ENCODE data around the gene PLXNC1.

PLXNC1 gene

DNA sequence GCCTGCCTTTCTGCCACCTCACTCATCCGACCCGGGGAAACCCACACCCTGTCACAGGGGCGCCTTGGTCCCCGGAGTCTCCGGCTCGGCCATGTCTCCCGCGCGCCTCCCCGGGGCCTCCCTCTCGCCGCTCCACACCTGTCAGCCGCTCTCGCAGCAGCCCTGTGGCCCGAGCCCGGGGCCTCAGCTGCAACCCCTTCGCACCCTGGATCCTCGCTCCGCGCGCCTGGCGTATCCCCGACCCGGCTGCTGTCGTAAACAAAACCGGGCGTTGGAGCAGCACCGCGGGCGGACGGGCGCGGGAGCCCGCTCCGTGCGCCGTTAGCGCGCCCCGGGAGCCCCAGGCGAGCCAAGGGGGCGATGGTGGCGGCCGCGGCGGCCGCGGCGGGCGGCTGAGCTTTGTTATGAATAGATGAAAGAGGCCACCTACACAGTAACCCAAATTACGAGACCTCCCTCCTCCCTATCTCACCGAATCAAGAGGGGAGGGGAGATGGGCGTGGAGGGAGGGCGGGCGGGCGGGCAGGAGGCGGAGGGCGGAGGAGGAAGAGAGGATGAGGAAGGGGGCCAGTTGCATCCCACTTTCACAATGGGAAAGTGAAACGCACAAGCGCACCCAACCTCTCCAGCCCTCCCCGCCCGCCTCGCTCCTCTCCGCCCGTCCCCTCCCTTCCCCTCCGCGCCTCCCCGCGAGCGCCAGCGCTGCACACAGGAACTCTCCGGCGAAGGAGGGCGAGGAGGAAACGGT, at the start of gene PLXNC1:
Gene PLXNC1 (plus strand): TSS at position 587 of the 748 bp plus-strand sequence. CDS start 395 bp downstream, outside the sequence.
- DNase-seq (ENCODE audit: low spot score): no peak

- DNase-seq (ENCODE audit: low spot score): no peak
Observed at GRCh38 chr12:94099191-94099590, 49.2 kb upstream of the PLXNC1 start.

DNA sequence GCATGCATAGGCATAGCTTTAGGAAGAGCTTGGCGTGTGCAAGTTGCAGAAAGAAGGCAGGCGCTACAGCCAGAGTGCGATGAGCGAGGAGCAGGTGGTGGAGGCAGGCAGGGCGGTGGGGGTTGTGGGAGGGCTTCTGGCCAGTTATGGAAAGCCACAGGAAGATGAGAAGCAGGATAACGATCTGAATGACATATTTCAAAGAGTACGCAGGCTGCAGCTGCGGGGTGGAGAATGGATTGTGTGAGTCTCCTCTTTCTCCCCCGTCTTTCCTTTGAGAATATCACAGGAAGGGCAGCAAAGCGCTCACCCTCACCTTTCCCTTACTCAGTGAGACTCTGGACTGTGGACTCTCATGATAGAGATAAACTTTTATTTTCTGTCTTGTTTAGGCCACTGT, 48.7 kb upstream of the PLXNC1 start:
- DNase-seq (ENCODE audit: low spot score): no peak

GRCh38 chr12:94100211-94100627, 48.2 kb upstream of the PLXNC1 start:
- no peak for DNase-seq (ENCODE audit: low spot score)

DNA sequence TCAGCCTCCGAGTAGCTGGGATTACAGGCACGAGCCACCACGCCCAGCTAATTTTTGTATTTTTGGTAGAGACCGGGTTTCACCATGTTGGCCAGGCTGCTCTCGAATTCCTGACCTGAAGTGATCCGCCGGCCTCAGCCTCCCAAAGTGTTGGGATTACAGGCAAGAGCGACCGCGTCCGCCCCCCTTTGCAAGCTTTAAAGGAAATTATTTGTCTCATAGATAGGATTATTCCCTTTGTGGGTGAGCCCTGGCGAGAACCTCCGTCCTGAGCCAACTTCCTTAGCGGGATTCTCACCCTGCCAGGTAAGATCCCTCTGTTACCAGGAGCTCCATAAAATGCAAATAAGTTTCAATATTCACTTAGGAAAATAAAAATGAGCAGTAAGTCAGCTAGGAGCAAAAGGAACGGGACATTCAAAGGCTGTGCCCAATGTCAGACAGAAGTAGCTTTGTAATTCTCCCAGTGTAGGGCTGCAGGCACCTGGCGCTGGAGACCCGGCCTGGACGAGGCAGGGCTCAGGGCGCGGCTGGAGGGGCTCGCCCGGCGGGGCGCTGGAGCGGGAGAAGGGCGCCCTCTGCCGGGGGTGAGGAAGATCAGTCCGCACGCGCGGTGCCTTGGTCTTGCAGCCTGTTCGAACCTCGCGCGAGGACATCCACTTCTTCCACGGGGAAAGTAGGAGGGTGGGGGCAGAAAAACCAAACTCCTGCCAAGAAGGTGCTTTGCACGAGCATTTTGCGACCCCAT, 47.2 kb upstream of the PLXNC1 start:
- DNase-seq (ENCODE audit: low spot score): peak; percentile 24

- DNase-seq (ENCODE audit: low spot score): peak; percentile 68
Observed at GRCh38 chr12:94101738-94102660, 46.4 kb upstream of the PLXNC1 start.

DNA sequence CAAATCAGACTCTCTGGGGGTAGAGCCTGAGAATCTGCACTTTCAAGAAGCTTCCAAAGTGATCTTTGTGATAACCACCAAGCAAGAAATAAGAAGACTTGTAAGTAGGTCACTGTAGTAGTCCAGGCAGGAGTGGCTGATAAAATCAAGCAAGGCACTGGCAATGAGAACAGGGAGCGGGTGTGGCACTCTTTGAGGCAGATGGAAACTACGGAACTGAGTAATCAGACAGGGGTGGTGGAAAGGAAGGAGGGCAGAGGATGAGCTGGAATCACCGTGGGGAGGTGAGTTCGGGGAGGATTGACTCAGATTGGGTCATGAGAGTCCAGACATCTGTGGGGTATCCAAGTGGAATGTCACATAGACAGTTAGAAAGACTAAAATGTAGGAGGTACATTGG, 44.4 kb upstream of the PLXNC1 start:
- no peak for DNase-seq (ENCODE audit: low spot score)

DNA sequence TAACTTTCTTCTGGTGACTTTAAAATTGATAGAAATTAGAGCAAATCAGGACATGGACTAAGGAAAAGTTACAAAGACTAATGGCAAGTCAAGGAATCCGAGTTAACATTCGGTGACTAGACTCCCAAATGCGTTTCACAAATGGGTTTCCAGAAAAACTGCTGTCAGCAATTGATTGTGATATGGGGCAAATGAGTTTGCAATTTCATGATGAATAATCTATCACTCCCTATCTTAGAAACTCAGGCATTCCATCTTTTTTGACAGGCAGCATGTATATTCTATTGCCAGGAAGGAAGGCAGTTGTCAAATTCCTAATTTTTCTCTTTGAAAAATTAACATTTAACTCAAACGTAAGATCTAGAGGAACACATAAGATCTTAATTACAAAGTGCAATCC, 40.5 kb upstream of the PLXNC1 start:
- no peak for DNase-seq (ENCODE audit: low spot score)

- DNase-seq (ENCODE audit: low spot score): peak; percentile 22
Observed at GRCh38 chr12:94109160-94109559, 39.2 kb upstream of the PLXNC1 start.

DNA sequence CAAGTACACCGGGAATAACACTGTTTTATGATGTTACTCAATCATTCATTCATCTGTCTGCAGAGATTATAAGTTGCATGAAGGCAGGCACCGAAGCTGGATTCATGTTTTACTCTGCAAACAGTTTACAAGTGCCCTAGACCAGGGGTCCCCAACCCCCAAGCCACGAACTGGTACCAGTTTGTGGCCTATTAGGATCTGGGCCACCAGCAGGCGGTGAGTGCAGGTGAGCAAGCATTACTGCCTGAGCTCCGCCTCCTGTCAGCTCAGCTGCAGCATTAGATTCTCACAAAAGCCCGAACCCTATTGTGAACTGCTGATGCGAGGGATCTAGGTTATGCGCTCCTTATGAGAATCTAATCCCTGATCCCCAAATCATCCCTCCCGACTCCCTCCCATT, 38.1 kb upstream of the PLXNC1 start:
- DNase-seq (ENCODE audit: low spot score): no peak

DNA sequence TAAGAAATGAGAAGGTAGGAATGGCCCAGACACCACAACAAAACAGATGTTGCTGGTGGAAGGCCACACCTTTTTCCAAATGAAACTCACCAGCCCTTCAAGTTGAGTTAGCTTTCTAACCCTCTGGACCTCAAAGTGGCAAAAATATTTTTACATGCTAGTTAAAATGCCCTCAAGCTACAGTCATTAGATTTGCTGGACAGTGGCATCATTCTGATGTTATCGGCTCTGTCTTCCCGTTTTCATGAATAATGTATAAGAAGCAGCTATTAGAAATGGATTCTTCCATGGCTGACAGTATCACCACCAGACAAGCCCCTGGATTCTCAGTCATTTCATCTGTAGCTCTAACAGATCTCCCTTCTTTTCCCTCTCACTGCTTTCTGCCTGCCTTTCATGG, 37.1 kb upstream of the PLXNC1 start:
- peak; percentile 40 for DNase-seq (ENCODE audit: low spot score)

DNA sequence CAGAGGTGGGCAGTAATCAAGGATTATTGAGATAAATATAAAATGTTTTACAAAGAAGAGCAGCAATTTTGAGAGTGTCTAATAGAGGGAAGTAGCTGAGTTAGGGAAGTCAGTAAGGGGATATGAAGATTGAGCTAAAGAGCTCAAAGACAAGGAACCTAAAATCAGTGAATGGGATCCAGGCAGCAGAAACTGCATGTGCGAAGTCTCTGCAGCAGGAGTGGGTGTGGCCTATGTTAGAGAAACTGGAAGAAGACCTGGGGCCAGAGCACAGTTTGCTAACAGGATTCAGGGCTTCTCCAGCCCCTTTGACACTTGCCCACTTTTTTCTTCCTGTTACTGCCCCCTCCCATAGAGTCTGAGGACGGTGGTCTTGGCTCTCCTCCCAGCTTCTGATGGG, 36.3 kb upstream of the PLXNC1 start:
- DNase-seq (ENCODE audit: low spot score): no peak

GRCh38 chr12:94114166-94114565, 34.2 kb upstream of the PLXNC1 start:
- DNase-seq (ENCODE audit: low spot score): no peak

DNA sequence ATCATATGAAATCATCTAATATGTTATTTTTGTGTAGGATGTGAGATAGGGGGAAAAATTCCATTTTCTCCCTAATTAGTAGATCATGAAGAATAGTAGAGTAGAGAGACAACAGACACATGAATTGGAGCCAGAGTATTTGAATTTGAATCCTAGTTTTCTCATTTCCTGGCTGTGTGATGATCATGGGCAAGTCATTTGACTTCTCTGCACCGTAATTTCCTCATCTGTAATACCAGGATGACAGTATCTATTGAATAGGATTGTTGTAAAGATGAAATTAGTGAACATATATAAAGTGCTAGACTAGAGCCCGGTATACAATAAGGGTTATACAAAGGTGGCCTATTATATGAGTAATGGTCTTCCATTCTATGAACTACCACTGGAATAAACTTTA, 32.2 kb upstream of the PLXNC1 start:
- no peak for DNase-seq (ENCODE audit: low spot score)

DNA sequence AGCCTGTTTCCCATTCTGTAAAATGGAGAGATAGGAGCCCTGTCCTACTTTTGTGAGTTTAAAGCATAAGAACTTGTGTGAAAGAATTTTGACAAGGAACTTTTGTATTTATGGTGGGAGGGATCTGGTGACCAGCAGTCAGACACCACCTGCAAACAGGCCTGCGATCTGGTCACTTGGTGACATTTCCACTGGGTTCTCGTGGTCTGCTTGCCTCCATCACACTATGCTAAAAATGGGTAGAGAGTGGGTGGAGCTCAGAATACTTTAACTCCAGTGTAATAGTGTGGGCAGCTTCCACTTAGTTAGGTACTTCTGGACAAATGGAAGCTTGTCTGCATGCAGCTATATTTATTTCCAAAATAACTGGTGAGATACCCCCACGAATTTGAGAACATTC, 26.5 kb upstream of the PLXNC1 start:
- DNase-seq (ENCODE audit: low spot score): no peak

- DNase-seq (ENCODE audit: low spot score): no peak
Observed at GRCh38 chr12:94122591-94122990, 25.8 kb upstream of the PLXNC1 start.

DNA sequence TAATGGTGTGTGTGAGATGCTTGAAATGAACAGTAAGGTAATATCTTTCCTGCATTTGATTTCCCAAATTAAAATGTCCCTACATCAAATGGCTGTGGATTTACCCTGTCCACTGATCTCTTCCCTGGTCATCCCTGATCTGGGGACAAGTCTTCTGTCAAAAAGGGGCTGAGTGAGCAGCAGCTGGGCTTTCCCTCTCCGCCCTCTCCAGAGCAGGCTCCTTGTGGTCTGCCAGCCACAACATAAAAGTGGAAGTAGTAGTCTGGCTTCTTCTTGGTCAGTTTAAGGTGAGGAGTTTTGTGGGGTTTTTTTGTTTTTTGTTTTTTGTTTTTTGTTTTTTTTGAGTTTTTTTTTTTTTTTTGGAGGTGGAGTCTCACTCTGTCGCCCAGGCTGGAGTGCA, 25.2 kb upstream of the PLXNC1 start:
- DNase-seq (ENCODE audit: low spot score): no peak

- no peak for DNase-seq (ENCODE audit: low spot score)
Observed at GRCh38 chr12:94126067-94126466, 22.3 kb upstream of the PLXNC1 start.

DNA sequence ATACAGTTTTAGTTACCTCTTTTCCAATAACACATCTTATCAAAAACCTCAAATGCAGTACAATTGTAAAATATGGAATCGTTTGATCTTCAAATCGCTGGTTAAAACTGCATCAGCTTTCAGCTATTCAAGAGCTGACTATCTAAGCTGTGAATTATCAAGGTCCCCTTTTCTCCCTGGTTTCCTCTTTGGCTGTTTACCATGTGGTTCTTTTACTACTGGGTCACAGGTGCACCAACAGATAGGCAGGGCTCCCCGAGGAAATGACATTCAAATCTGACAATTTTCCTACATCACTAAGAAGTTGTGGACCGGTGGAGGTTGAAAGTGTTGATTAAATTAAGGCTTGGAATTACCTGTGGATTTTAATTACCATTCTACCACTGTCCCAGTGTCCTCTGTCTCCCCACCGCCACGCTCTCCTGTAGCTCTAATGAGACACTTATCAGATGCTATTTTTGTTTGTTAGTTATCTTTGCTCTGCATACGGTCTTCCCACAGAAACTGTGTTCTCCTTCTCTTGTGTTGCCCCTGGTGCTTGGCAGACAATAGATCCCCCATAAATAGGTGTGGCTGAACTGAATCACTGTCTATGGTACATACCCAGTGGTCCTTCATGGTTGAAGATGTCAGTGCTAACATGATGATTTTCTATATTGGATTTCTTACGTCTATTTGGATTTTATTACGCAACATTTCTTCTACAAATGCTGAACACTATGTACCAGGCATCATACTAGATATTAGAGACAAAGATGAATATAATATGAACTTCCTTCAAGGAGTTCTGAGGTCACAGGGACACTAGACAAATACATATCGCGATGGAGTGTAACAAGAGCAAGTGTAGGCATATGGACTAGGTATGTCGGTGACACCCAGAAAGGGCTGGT, 20.9 kb upstream of the PLXNC1 start:
- no peak for DNase-seq (ENCODE audit: low spot score)

DNA sequence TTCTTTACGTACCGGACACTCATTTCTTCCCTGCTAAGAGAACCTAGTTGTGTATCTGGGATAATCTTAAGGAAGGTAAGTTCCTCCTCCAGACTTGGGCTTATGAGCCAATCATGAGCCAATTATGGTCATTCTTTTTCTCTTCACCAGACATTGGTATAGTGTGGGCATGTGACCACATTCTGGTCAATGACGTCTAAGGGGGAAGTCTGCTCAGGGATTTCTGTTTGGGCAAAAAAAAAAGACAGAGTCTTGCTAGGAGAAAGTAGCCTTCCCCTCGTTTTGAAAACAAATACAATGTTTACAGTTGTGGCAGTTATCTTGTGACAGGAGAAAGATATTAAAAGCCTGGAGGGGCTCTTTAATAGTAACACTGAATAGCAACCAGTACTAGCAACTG, 20.1 kb upstream of the PLXNC1 start:
- no peak for DNase-seq (ENCODE audit: low spot score)
